ENCODE data around the gene C19orf53. TPM values are rescaled to one million over a fixed set of nuclear protein-coding genes. Genes with fewer than 3 reads are reported as not detected.

C19orf53 gene
- total and polyA plus RNA-seq, 10 of the 15 experiments (the other 5 are each of a cell fraction or from before 2014, with no cell fraction given), result 109 to 449 (median 218) TPM

DNA sequence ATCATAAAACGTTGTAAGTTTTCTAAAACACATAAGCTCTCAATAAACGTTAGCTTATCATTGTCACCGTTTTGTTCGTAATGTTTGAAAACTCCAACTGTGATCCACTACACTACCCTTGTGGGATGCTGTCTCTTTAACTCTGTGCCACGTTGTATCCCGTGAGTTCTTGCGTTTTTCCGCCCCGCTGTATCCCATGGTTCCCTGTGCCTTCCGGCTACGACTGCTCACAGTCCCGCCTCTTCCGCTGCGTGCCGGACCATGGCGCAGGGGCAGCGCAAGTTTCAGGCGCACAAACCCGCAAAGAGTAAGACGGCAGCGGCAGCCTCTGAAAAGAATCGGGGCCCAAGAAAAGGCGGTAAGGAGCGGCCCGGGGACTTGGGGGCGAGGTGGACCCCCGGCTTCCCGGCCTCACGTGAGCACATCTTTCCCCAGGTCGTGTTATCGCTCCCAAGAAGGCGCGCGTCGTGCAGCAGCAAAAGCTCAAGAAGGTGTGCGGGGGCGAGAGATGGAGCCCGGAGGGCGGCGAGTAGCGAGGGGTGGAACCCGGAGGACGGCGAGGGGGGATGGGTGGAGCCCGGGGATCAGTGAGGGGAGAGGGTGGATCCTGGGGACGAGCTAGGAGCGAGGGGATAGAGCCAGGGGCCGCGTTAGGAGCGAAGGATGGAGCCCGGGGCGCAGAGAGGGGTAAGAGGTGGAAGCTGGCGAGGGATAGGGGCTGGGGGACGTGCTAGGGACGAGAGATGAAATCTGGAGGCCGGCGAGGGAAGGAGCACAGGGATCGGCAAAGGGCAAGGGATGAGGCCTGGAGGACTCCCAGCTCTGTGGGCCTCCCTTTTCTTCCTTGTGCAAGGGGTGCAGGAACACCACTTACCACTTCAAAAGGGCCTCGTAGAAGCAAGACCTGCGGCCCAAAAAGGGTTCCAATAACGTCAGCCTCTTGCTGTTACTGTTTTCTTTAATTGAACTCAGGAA, at the start of gene C19orf53 (continued):
- TF ChIP-seq RELA (IDR thresholded peaks at IDR 0.05; ENCODE audit: borderline replicate concordance, partially characterized antibody), result peak; percentile 78
- TF ChIP-seq ZNF207 (IDR thresholded peaks at IDR 0.05; ENCODE audit: borderline replicate concordance), result peak; percentile 93; the same call in 1 of the 2 replicates
- no peak for TF ChIP-seq EP300 (IDR thresholded peaks at IDR 0.05; ENCODE audit: borderline replicate concordance in 1 of 2, control insufficient read depth in 1 of 2, low read depth in 2 of 2, low read length in 2 of 2)
- TF ChIP-seq ZNF592 (IDR thresholded peaks at IDR 0.05), result no peak
- no peak for TF ChIP-seq ATF2 (IDR thresholded peaks at IDR 0.05; ENCODE audit: low read length)
- peak; percentile 54; the same call in 1 of the 2 replicates for TF ChIP-seq NFXL1 (IDR thresholded peaks at IDR 0.05; ENCODE audit: borderline replicate concordance)
- peak; percentile 91 for TF ChIP-seq NBN (IDR thresholded peaks at IDR 0.05)
- TF ChIP-seq BACH1 (IDR thresholded peaks at IDR 0.05; ENCODE audit: borderline replicate concordance), result peak; percentile 54; the same call in 1 of the 2 replicates
- TF ChIP-seq MAX (IDR thresholded peaks at IDR 0.05; ENCODE audit: low read depth, low read length), result peak; percentile 86
- 0 out of 2 replicates have a peak, but pooled peaks have one; percentile 39 for TF ChIP-seq WRNIP1 (IDR thresholded peaks at IDR 0.05; ENCODE audit: borderline replicate concordance, low read depth, low read length)
- TF ChIP-seq ZNF622 (IDR thresholded peaks at IDR 0.05), result no peak

All from GM12878 (cell line).